ENCODE data around the gene SAG. TPM values are rescaled to one million over a fixed set of nuclear protein-coding genes. Genes with fewer than 3 reads are reported as not detected.

The SAG gene
- total and polyA plus RNA-seq, 9 of the 15 experiments (the other 6 are each of a cell fraction or from before 2014, with no cell fraction given): 0.04 to 0.64 (median 0.31) TPM; not detected in 5

GRCh38 chr2:233352141-233352842 is 44.7 kb downstream of the SAG start:
- Histone ChIP-seq H3K36me3 (ENCODE audit: control insufficient read depth, insufficient read depth, low read length) (peaks cover 7% of the 10 kb centered on the region; the same call in 1 of the 3 replicates), H3K9me3 (replicated peaks; ENCODE audit: control insufficient read depth, insufficient read depth, low read depth, low read length) (no peaks in the 10 kb centered on the region), H3K9me1 (ENCODE audit: control insufficient read depth, insufficient read depth, low read length) (no peaks in the 10 kb centered on the region), H4K20me1 (replicated peaks; ENCODE audit: control insufficient read depth, insufficient read depth, low read length) (peaks cover 6% of the 10 kb centered on the region; the same call in 1 of the 2 replicates), H3K4me3 (no peak overlapping the region), H3K4me2 (ENCODE audit: insufficient read depth, low read length) (no peak overlapping the region), H3K79me2 (ENCODE audit: control insufficient read depth, insufficient read depth, low read length) (peaks cover 15% of the 10 kb centered on the region), H3K27ac (ENCODE audit: extremely low read depth, low read depth, low read length) (no peak overlapping the region), H2AFZ (ENCODE audit: low read depth, low read length) (no peak overlapping the region), H3K4me1 (replicated peaks in 1 of 2; ENCODE audit: control insufficient read depth in 2 of 2, insufficient read depth in 2 of 2, low read length in 2 of 2) (peaks cover 34 to 36% of the 10 kb centered on the region in 2 experiments), H3K9ac (ENCODE audit: insufficient read depth in 1 of 2, low read depth in 2 of 2, low read length in 2 of 2) (no peak overlapping the region), H3K27me3 (ENCODE audit: control insufficient read depth in 2 of 2, insufficient read depth in 2 of 2, low read length in 2 of 2) (no peaks in the 10 kb centered on the region)
- intact Hi-C loops (cut with micrococcal nuclease) (no loop called here), in situ Hi-C loops (cut with MboI) (no loop called here)
- FAIRE-seq (peak; percentile 19), ATAC-seq (no peak), DNase-seq (ENCODE audit: extremely low read depth in 1 of 4, low spot score in 3 of 4) (no peak)
- no peak for TF ChIP-seq CHAMP1 (IDR thresholded peaks at IDR 0.05)
- no peak for TF ChIP-seq NFE2 (IDR thresholded peaks at IDR 0.05; ENCODE audit: low read depth)
- TF ChIP-seq RNF219 (CRISPR knock-in tag; IDR thresholded peaks at IDR 0.05): no peak
- no peak for TF ChIP-seq HOXB6 (CRISPR knock-in tag; IDR thresholded peaks at IDR 0.05; ENCODE audit: borderline replicate concordance)
- ChIA-PET CTCF (ENCODE audit: low intra/inter-chr PET ratio) (no interaction called here), POLR2A (interaction anchor here (0.8 kb wide), 1 partner anchor 10 kb away, joined by 3 read pairs; no protein-coding TSS in a partner anchor)
- BruUV-seq (replicated peaks): no TSS peak
- WGBS (ENCODE audit: insufficient coverage, low coverage, missing lambda C conversion rate): 85% methylated on average over 23 of the region's 25 CpGs
